HG03558 (cell line): ENCODE results near the gene SULF2.
"Not testable (repeated sequence)": the region's sequence is repeated elsewhere in the genome, so short reads cannot be mapped to it uniquely, and the experiment has no call there.

ENCODE experiments used
- ATAC-seq: cut with Tn5 transposase; IDR thresholded peaks from one replicate; pipeline ENCODE4 v1.9.1; 2021; ENCODE audit warnings: moderate number of reproducible peaks; ENCODE audit not compliant: unreplicated experiment; ENCODE audit errors: extremely low read depth

Gene SULF2

DNA sequence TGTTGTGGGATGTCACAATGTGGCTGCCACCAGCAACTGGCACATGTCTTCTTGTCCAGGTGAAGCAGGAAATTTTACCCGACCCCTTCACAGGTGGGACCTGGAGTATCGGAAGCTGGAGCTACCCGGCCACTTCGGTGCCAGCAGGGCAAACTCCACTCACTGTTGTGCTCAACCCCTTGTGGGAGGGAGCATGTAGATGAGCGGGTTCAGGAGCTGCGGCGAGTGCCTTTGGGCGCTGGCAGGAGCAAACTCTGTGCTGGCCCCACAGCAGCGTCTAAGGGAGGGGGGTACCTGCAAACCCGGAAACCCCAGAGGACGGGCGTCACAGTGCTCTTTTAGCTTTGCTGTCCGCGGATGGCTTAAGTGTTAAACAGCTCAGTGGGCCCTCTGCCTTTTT, 20.7 kb upstream of the SULF2 start:
- no peak for ATAC-seq

DNA sequence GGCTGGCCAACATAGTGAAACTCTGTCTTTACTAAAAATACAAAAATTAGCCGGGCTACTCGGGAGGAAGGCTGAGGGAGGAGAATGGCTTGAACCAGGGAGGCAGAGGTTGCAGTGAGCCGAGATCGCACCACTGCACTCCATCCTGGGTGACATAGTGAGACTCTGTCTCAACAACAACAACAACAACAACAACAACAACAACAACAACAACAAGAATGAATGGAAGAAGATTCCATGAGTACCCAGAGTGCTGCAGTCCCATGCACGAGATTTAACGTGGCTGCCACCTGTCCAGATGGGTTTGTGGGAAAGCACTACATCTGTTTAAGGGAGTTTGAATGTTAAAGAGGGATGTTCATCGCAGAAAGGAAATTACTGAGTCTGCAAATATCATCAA, 19.7 kb upstream of the SULF2 start:
- not testable (repeated sequence) for ATAC-seq

DNA sequence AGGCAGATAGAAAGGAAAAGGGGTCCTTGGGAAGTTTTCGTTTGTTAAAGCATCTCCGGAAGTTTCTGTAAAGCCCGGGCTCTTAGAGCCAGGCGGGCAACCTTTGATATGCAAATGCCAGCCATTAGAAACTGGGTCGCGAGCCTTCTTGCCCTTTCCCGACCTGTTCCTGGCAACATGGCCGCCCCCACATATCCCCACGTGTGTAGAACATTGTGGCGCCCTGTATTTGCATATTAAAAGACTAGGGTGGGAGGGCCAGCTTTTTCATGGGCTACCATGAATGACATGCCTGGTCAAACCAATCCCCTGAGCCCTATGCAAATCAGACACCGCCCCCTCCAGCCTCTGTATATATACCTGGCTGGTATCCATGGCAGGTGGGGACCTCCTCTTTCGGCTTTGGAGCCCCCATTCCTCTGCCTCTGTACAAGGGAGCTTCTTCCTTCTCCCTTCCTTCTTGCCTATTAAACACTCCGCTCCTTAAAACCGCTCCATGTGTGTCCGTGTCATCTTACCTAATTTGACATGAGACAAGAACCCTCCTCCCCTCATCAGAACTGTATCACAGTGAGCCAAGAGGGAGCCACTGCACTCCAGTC, 19.0 kb upstream of the SULF2 start:
- ATAC-seq = not testable (repeated sequence)

DNA sequence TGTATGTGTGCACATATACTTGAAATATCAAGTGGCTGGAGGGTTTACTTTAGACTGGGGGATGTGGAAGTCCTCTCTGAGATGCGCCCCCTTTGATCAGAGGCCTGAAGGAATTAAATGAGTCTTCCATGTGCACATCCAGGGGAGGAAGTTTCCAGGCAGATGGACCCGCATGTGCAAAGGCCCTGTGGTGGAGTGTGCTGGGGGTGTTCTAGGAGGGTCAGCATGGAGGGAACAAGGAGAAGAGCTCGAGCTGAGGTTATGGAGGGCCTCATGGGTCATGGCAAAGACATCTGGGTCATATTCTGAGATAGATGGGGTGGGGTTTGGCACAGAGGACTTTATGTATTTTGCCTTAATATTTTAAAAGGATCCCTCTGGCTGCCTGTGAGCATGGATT, 17.7 kb upstream of the SULF2 start:
- ATAC-seq = no peak

DNA sequence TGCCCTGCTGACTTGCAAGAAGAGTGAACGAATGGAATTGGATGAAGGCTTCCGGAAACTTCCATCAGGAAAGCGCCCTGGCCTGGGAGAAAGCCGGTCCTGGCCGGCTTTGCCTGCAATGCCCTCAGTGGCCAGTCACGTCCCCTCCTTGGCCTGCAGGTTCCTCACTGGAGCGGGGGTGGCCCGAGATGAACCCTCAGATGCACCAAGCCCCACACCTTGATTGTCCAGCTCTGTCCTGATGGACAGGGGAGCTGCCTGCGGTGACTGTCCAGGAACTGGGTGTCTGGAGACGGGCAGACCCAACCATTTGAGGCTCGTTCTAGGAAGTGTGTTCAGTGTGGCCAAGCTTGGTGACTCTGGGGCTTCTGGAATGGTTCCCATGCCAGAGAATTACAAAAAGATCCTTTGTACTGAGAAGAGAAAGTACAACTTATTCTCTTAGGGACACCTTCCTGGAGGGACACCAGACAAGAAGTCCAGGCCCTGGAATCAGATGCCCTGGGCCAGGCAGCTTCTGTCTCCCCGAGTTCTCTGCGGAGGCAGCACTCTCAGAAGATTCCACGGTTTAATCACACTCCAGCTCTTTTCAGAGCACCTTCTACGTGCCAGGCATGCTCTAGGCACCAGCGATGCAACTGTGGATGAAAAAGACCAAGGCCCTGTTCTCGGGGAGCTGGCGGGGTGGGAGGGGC, 17.1 kb upstream of the SULF2 start:
- ATAC-seq = no peak

DNA sequence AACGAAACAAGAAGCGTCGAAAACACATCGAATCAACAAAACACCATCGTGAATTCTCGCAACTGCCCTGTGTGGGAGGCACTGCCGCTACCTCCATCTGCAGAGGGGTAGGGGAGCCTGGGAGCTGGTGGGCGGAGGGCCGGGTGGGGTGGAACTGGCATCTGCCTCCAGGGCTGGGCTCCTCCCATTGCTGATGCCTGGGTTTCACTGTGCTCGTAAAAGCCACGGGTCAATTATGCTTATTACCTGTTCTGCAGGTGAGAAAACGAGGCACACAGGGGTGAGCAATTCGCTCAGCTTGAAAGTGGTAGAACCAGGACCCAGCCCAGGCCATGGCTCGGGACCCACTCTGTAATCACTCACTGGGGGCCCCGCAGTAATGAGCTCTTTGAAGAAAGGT, 16.5 kb upstream of the SULF2 start:
- ATAC-seq = no peak

DNA sequence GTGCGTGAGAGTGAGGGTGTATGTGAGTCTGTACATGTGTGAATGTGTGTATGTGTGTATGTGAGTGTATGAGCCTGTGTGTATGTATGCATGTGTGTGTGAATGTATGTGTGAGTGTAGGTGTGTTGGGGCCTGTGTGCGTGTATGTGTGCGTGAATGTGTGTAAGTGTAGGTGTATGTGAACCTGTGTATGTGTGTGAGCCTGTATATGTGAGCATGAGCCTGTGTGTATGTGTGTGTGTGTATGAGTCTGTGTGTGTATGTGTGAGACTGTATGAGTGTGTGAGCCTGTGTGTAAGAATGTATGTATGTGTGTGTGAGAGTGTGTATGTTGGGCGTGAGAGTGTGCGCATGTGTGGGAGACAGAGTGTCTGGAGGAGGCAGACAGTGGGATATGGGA, 15.8 kb upstream of the SULF2 start:
- ATAC-seq = no peak

DNA sequence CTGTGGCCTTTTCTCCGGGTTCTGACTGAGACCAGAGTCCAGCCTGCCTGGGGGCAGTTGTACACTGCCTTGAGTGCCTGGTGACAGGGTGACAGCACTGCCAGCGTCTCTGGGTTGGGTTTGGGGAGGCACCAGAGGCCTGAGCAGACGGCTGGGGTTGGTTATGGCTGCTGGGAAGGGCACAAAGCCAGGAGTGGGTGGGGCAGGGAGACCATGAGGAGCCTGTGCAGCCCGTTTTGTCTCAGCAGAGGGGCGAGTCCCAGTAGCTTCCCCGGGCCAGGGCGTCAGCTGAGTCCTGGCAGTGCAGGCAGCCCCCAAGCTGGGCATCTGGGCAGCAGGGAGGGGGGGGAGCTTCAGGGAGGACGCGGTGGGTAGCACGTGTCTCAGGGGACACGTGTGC, 15.3 kb upstream of the SULF2 start:
- ATAC-seq = no peak

DNA sequence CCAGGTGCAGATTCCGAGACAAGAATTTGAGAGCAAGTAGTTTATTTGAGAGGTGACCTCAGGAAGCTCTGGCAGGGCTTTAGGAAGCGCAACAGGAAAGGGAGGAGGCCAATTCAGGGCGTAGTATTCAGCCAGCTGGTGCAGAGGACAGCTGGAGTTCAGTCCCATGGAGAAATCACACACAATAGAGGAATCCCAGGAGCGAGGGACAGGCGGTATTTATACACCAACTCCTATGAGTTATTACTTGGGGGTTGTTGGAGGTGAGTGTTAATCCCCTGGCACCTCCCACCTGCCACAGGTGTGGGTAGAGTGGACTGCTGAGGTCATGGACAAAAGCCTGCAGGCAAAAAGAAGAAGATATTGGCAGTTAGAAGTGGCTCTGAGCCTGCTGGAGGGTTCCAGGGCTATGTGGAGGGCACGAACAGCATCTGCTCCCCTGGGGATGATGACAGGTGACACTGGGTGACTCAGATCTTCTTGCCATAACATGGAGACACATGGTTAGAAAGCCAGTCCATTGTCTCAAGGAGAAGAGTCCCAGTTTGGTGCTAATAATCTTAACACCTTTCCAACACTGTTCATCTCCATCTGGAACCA, 13.9 kb upstream of the SULF2 start:
- no peak for ATAC-seq

DNA sequence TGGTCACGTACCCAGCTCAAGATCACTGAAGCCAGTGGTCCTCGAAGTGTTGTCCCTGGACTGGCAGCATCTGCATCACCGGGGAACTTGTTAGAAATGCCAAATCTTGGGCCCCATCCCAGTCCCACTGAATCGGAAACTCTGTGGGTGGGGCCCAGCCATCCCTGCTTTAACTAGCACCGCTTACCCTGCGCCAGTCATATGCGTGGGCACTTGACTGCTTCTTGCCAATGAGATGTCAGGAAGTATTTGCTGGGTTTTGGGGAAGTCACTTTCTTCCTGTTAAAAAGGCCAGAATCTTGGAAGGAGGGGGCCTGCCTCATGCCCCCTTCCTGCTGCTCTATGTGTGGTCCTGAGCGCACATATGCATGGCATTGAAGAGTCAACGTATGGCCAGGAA, 11.7 kb upstream of the SULF2 start:
- no peak for ATAC-seq

DNA sequence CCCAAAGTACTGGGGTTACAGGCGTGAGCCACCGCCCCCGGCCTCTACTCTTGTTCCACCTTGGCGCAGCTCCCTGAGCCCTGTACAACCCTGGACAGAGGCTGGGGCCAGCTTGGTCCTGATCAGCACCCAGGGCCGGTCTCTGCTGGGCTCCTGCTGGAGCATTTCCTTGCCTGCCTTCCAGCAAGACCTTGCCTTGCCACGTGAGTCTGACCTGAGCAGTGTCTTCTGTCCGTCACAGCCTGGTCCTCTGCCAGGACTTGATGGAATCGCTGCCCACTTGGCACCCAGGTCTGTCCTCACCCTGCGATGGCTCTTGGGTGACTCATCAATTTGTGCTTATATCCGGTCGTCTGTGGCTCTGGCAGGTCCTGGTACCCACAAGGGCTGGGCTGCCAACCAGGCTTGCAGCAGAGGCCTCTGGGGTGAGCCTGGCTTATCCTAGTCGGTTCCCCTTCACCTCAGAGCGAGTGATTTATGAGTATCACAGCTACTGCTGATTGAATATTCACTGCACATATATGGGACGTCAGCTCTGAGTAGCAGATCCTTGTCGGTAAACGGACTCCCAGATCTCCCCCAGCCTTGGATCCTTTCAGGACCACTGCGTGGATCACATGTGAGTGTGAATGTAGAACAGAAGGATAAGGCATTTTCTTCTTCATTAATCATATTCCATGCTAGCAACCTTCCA, 10.1 kb upstream of the SULF2 start:
- no peak for ATAC-seq

DNA sequence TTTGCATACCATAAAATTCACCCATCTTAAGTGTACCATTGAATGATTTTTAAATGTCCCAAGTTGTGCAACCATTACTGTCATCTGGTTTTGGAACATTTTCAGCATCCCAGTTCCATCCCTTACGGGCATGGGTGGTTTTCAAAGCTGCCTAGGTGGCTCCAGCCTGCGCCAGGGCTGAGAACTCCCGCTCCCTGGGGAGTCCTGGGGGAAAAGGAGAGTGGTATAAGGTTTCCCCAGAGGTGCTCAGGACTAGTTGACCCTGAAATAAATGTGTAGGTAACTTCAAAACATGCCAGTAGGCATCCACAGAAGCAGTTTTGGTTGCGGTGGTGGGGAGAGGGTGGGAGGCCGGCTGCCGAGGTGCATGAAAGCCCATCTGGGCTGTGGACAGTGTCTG, 9.0 kb upstream of the SULF2 start:
- not testable (repeated sequence) for ATAC-seq

DNA sequence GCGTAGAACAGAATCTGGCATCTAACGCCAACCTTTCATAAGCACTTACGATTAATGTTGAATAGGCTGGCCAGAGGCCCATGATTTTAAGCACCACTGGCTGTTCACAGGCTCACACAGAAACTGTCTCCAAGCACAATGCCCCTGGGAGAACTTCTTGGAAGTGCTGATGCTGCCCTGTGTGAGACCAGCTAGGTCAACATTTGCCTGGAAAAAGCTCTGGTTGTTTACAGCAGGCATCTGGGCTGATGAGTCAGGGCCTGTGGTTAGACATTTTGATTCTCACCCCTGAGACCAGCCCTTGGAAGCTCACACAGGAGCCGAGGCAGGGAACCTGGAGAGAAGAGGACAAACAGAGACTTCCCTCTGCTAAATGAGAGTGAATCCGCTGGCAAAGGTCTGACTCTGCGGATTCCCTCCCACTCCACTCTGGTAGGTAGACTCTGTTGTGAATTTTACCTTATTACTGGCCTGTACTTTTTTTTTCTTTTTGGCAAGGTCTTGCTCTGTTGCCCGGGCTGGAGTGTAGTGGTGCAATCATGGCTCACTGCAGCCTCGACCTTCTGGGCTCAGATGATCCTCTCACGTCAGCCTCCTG, 6.8 kb upstream of the SULF2 start:
- no peak for ATAC-seq

DNA sequence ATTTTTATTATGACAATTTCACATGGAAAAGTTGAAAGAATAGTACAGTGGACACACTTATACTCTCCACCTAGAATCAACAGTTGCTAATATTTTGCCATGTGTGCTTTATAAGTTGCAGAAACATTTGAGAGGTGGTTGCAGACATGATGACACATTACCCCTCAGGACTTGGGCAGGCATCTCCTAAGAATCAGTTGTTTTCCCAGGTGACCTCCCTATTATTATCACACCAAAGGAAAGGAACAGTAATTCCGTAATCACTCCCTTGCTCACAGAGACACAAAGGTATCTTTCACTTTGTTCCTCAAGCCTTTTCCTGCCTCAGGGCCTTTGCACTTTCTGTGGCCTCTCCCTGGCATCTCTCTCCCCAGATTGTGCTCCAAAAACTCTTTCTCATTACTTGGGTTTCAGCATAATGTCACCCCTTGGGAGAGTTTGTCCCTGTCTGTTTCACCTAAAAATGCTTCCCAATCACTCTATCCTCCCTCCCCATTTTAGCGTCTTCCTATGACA, 5.9 kb upstream of the SULF2 start:
- ATAC-seq = no peak

DNA sequence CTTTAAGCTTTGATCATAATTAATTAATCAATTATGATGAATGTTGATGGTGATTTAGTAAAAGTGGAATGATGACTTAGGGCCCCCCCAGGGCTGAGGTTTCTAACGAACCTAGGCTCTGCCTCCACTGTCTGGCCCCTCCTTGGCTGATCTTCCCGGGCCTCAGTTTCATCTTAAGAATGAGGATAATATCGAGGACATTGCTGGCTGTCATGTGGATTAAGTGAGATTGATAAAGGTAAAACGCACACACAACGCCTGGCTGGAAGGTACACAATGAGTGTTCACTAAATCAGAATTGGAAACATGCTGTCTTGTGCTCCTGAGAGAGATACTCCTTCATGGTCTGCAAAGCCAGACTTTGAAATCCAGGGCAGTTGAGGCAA, 5.3 kb upstream of the SULF2 start:
- ATAC-seq = no peak

DNA sequence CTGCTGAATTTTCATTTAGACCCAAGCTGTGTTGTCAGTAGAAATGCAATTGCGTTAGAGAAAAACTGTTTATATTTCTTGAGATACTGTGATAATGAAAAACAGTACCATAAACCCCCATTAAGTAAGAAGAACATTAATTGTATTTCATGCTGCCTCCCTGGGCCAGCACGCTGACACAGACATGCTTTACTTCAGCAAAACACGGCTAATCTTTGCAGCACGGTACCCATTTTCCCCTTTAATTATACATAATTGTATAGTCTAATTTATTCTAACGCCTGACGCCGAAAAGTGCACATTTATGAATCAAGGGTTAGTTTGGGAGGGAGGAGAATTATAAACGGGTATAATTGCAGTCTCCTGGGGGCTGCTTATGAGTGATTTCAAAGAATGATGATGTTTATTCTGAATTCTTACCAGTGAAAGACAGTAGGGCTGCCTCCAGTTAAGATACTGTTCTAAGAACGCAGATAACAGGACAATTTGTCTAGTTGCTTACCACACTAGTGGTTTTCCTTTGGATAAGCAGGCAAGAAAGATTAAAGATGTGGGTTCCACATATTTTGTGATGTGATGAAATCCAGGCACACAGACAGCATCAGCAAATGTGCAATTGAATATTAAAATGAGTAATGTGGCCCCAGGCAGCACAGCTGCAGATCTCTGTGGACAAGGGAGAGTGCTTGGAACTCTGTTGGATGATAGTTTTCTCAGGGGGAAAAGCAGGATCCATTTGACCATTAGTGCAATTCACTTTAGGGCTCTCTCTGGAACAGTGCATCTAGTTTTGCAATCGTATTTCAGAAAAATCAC, 4.7 kb upstream of the SULF2 start:
- ATAC-seq = no peak

DNA sequence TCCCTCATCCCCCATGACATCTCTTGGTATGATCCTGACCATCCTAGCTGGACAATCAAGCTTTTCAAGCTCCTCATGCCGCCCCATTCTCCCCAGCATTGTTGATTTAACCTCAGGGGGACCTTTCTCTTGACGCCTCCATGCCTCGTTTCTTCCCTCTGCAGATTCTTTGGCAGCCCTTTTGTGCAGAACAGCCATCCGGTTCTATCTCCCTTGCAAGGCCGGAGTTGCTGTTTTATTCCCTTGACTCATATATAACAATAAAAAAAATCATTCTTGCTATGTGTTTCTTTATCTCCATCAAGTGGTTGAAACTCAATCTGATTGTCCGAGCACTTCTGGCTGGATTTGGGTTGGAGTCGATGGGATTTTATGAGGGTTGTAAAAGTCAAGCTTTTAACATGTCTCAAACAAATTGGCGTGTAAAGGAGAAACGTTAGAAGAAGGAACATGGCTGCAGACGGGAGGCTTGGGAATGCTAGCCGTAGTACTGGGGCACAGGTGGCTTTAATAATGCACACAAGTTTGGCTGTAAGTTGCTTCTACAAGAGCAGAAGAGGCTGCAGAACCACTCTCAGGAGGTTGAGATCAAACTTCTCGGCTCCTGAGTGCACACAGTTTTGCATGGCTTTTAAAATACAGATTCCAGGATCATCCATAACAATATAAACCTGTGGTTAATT, 3.9 kb upstream of the SULF2 start:
- ATAC-seq = no peak

DNA sequence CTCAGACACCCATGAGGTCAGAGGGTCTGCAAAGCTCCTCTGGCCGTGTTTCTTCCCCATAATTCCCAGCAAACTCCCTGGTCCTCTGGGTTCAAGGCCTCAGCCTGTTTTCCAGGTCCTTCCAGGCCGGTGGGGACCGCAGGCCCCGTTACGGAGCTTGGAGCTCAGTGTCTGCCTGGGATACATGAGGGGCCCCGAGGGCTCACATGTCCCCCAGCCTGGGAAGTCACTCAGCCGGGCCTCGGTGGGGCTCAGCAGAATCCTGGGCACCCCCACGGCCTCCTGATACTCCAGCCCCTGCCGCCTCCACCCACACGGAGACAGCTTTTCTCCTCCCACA, 3.4 kb upstream of the SULF2 start:
- ATAC-seq = no peak

DNA sequence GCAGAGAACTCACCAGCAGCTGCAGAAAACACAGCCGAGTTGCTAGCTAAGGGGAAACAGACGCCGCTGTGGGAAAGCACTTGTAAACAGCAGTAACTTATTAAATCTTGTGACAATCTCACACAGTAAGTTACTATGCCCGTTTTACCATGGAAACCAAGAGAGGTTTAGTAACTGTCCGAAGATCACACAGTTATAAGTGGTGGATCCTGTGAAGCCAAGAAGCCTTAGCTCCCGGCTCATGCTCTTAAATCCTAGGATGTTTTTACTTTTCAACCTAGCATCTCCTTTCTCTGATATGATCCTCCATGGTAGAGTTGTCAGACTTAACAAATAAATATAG, 1.5 kb upstream of the SULF2 start:
- no peak for ATAC-seq
